ENCODE data around the gene NOTCH4. TPM values are rescaled to one million over a fixed set of nuclear protein-coding genes. Genes with fewer than 3 reads are reported as not detected.

The NOTCH4 gene
- total and polyA plus RNA-seq, 2 of the 4 experiments (the other 2 are of a cell fraction), result 0.96 to 1.3 TPM

DNA sequence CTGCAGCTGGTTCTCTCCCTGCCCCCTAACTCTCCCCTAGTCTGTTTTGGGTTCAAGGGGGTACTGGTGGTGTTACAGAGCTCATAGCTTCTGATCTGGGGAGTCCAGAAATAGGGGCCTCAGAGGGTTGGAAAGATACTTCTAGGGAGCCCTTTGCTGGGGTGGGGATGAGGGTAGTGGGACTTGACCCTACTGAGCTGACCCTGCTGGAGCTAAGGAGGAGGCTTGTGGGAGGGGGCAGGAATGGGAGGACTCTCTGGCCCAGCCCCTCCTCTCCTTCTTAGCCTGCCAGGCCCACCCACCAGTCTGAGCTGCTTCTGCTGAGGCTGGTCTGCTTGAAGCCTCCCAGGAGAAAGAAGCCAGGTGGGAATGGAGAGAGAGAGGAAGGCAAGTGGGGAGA lies 59.6 kb downstream of the NOTCH4 start, which contains the start of gene EGFL8:
EGFL8 (plus strand) TSS at position 301 of the 400 bp plus-strand sequence. CDS start 1,571 bp downstream, outside the sequence.
- H2BK120ac ChIP-seq (ENCODE audit: low read depth, low read length), result no peak within 1 kb of the TSS
- H3K9me1 ChIP-seq (ENCODE audit: insufficient read depth, low read length), result peaks cover 3% of the 10 kb centered on the region; the same call in 1 of the 2 replicates
- H3K14ac ChIP-seq (replicated peaks; ENCODE audit: low read depth, low read length), result no peak within 1 kb of the TSS
- no peak within 1 kb of the TSS for H2AK5ac ChIP-seq (ENCODE audit: low read depth, low read length)
- H3K4me3 ChIP-seq (ENCODE audit: insufficient read depth, low read depth, low read length), result no peak within 1 kb of the TSS
- H4K5ac ChIP-seq (ENCODE audit: low read depth, low read length), result no peak within 1 kb of the TSS
- no peak within 1 kb of the TSS for H3K18ac ChIP-seq (ENCODE audit: low read depth, low read length)
- no peak within 1 kb of the TSS for H2AFZ ChIP-seq (replicated peaks; ENCODE audit: low read length, poor library complexity)
- no peak within 1 kb of the TSS for H3K9ac ChIP-seq (ENCODE audit: low read depth, low read length)
- H3K4ac ChIP-seq (ENCODE audit: low read depth, low read length), result no peak within 1 kb of the TSS
- intact Hi-C loops (cut with micrococcal nuclease) (no loop called here), dilution Hi-C loops (cut with HindIII; ENCODE audit: low sequenced_read_pairs, unreplicated experiment) (no loop called here), in situ Hi-C loops (cut with MboI; ENCODE audit: low sequenced_read_pairs) (no loop called here)
- H2BK5ac ChIP-seq (ENCODE audit: low read depth, low read length, poor library complexity, severe bottlenecking), result no peak within 1 kb of the TSS
- H3K23ac ChIP-seq (ENCODE audit: low read depth, low read length), result no peak within 1 kb of the TSS
- peaks cover 45% of the 10 kb centered on the region for H3K36me3 ChIP-seq (ENCODE audit: control insufficient read depth, insufficient read depth, low read length)
- no peaks in the 10 kb centered on the region for H3K4me1 ChIP-seq (ENCODE audit: control insufficient read depth, insufficient read depth, low read length)
- ChIA-PET CTCF (no interaction called here), POLR2A (ENCODE audit: unreplicated experiment) (no interaction called here)
- H2BK15ac ChIP-seq (ENCODE audit: low read depth, low read length), result no peak within 1 kb of the TSS
- H3K9me3 ChIP-seq (ENCODE audit: control insufficient read depth, insufficient read depth, low read length), result no peaks in the 10 kb centered on the region
- H3K27me3 ChIP-seq (ENCODE audit: control insufficient read depth, insufficient read depth, low read length), result no peaks in the 10 kb centered on the region
- no peak within 1 kb of the TSS for H3K27ac ChIP-seq (ENCODE audit: insufficient read depth, low read length)
- TF ChIP-seq USF2 (IDR thresholded peaks at IDR 0.05; ENCODE audit: low read depth, low read length) (no peak), MAZ (IDR thresholded peaks at IDR 0.05; ENCODE audit: borderline replicate concordance, low read depth, low read length) (no peak), CEBPB (IDR thresholded peaks at IDR 0.05; ENCODE audit: low read depth, low read length) (no peak), ELK1 (IDR thresholded peaks at IDR 0.05; ENCODE audit: borderline replicate concordance, low read depth, low read length) (no peak)
- no TSS peak for BruUV-seq (replicated peaks)
- H3K56ac ChIP-seq (ENCODE audit: extremely low read depth, insufficient read depth, low read length), result no peak within 1 kb of the TSS
- H4K20me1 ChIP-seq (ENCODE audit: insufficient read depth, low read length), result no peaks in the 10 kb centered on the region
- DNase-seq (no peak), ATAC-seq (ENCODE audit: low read depth) (no peak)
- no peaks in the 10 kb centered on the region for H3K79me1 ChIP-seq (ENCODE audit: low read depth in 1 of 2, low read length in 2 of 2)
- H4K8ac ChIP-seq (ENCODE audit: low read depth in 2 of 2, low read length in 2 of 2), result no peak within 1 kb of the TSS
- H3K4me2 ChIP-seq (ENCODE audit: low read depth, low read length), result no peak within 1 kb of the TSS
- H2BK20ac ChIP-seq (ENCODE audit: low read depth, low read length), result no peak within 1 kb of the TSS
- H2AK9ac ChIP-seq (replicated peaks; ENCODE audit: low read depth, low read length, poor library complexity), result peak within 1 kb of the TSS; percentile 61
- H4K91ac ChIP-seq (ENCODE audit: insufficient read depth, low read depth, low read length), result no peak within 1 kb of the TSS
